Measurements from ENCODE around the gene ADCYAP1.

ADCYAP1 gene

GRCh38 chr18:907115-907884 lies 2.6 kb downstream of the ADCYAP1 start:
- Histone ChIP-seq H3K27me3 (ENCODE audit: control insufficient read depth, low read length) (no peaks in the 10 kb centered on the region), H3K79me2 (ENCODE audit: control insufficient read depth, low read length) (no peaks in the 10 kb centered on the region), H3K4me2 (ENCODE audit: low read length) (no peak overlapping the region), H3K9me3 (ENCODE audit: control insufficient read depth, insufficient read depth, low read length) (peaks cover 13% of the 10 kb centered on the region; the same call in 1 of the 2 replicates), H3K9me2 (replicated peaks; ENCODE audit: control insufficient read depth, low read length) (no peaks in the 10 kb centered on the region), H3K4me1 (ENCODE audit: control insufficient read depth, low read length) (no peaks in the 10 kb centered on the region), H3K4me3 (ENCODE audit: low read length) (no peak overlapping the region), H4K20me1 (ENCODE audit: control insufficient read depth, insufficient read depth, low read depth, low read length) (no peaks in the 10 kb centered on the region), H3K36me3 (ENCODE audit: control insufficient read depth, low read length) (no peaks in the 10 kb centered on the region), H3K27ac (ENCODE audit: low read depth, low read length) (no peak overlapping the region), H3F3A (ENCODE audit: control insufficient read depth, insufficient read depth) (no peaks in the 10 kb centered on the region)
- TF ChIP-seq CTCF (IDR thresholded peaks at IDR 0.05; ENCODE audit: low read depth, low read length, poor library complexity, severe bottlenecking) (no peak), EZH2phosphoT487 (IDR thresholded peaks at IDR 0.05; ENCODE audit: borderline replicate concordance, low read length) (no peak)

DNA sequence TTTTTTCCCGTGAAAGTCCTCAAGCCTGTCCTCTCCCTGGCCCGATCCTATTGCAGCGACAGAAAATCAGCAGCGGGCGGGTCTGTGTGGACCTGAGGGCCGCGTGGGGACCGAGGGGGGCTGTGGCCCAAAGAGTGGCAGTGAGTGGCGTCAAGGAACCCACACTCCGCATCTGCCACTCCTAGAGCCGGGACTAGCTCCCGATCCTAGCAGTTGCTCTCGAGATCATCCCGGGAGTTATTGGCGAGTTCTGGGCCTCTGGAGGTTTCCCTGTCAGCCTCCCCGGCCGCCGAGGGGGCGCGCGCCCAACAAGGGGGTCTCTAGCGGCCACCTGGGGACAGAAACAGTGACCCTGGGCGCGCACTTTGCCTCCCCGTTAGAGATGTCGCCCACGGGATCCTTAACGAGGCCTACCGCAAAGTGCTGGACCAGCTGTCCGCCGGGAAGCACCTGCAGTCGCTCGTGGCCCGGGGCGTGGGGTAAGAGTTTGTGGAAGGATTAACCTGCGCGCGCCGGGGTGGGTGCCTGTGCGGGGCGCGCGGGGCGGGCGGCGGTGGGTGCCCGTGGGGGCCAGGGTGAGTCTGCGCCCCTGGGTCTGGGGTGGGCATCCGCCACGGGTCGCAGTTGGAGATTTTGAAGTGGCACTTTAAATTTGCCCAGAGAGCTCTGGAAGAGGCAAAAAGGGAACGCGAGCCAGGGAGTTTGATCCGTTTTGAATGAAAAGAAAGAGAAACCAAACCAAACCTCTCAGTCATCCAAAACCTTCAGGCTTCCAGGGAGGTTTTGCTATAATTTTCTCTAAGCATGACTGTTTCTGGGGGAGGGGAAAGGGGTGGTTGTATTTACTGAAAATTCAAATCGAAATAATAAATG lies 3.5 kb downstream of the ADCYAP1 start:
- no peaks in the 10 kb centered on the region for H4K20me1 ChIP-seq (ENCODE audit: control insufficient read depth, insufficient read depth, low read depth, low read length)
- H3K4me3 ChIP-seq (ENCODE audit: low read length), result no peak overlapping the region
- no peaks in the 10 kb centered on the region for H3K9me2 ChIP-seq (replicated peaks; ENCODE audit: control insufficient read depth, low read length)
- H3K4me1 ChIP-seq (ENCODE audit: control insufficient read depth, low read length), result no peaks in the 10 kb centered on the region
- H3K27me3 ChIP-seq (ENCODE audit: control insufficient read depth, low read length), result no peaks in the 10 kb centered on the region
- H3F3A ChIP-seq (ENCODE audit: control insufficient read depth, insufficient read depth), result no peaks in the 10 kb centered on the region
- no peak overlapping the region for H3K27ac ChIP-seq (ENCODE audit: low read depth, low read length)
- no peaks in the 10 kb centered on the region for H3K79me2 ChIP-seq (ENCODE audit: control insufficient read depth, low read length)
- H3K9me3 ChIP-seq (ENCODE audit: control insufficient read depth, insufficient read depth, low read length), result peaks cover 13% of the 10 kb centered on the region; the same call in 1 of the 2 replicates
- no peaks in the 10 kb centered on the region for H3K36me3 ChIP-seq (ENCODE audit: control insufficient read depth, low read length)
- no peak overlapping the region for H3K4me2 ChIP-seq (ENCODE audit: low read length)
- TF ChIP-seq CTCF (IDR thresholded peaks at IDR 0.05; ENCODE audit: low read depth, low read length, poor library complexity, severe bottlenecking) (no peak), EZH2phosphoT487 (IDR thresholded peaks at IDR 0.05; ENCODE audit: borderline replicate concordance, low read length) (no peak)

DNA sequence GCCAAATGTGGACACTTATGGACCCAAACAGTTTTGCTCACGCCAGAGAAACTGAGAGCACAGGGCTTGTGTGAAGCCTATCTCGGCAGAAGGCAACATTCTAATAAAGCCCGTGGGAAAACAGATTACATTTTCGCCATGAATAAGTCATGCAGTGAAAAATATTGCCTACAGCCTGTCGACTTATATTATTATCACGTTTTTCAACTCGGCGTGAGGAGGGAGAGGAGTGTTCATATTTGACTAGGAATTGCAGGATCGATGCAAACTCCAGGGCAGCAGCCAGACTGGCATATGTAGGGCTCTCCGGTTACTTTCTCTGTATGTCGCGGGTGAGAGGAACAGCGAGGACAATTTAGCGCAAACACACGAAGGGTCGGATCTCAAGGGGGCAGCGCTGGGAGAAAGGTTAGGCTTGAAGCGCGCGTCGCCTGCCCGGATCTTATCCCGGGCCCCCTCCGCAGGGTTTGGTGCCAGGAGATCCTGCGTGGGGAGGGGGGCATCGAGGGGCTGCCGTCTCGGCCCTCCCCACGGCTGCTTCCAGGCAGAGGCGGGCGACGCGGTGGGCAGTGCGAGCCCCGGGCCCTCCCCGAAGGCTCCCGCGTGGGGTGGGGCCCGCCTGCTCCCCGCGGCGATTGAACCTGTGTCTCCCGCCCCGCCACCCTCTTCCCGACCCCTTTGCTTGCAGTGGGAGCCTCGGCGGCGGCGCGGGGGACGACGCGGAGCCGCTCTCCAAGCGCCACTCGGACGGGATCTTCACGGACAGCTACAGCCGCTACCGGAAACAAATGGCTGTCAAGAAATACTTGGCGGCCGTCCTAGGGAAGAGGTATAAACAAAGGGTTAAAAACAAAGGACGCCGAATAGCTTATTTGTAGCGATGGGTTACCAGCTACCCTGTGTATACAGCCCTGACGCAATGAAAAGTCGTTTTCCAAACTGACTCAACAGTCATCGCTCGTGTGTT lies 4.4 kb downstream of the ADCYAP1 start:
- Histone ChIP-seq H3K9me3 (ENCODE audit: control insufficient read depth, insufficient read depth, low read length) (peaks cover 13% of the 10 kb centered on the region; the same call in 1 of the 2 replicates), H3K4me3 (ENCODE audit: low read length) (no peak overlapping the region), H3K36me3 (ENCODE audit: control insufficient read depth, low read length) (no peaks in the 10 kb centered on the region), H3K4me1 (ENCODE audit: control insufficient read depth, low read length) (no peaks in the 10 kb centered on the region), H4K20me1 (ENCODE audit: control insufficient read depth, insufficient read depth, low read depth, low read length) (no peaks in the 10 kb centered on the region), H3K9me2 (replicated peaks; ENCODE audit: control insufficient read depth, low read length) (no peaks in the 10 kb centered on the region), H3K79me2 (ENCODE audit: control insufficient read depth, low read length) (no peaks in the 10 kb centered on the region), H3K27ac (ENCODE audit: low read depth, low read length) (no peak overlapping the region), H3K4me2 (ENCODE audit: low read length) (no peak overlapping the region), H3F3A (ENCODE audit: control insufficient read depth, insufficient read depth) (no peaks in the 10 kb centered on the region), H3K27me3 (ENCODE audit: control insufficient read depth, low read length) (no peaks in the 10 kb centered on the region)
- TF ChIP-seq CTCF (IDR thresholded peaks at IDR 0.05; ENCODE audit: low read depth, low read length, poor library complexity, severe bottlenecking), result no peak
- no peak for TF ChIP-seq EZH2phosphoT487 (IDR thresholded peaks at IDR 0.05; ENCODE audit: borderline replicate concordance, low read length)
